Measurements from ENCODE around the gene SMOC1. TPM values are rescaled to one million over a fixed set of nuclear protein-coding genes. Genes with fewer than 3 reads are reported as not detected.

The SMOC1 gene
- total and polyA plus RNA-seq, 2 of the 8 experiments (the other 6 are each of a cell fraction or from before 2014, with no cell fraction given): 1.6 to 2.4 TPM

- Histone ChIP-seq H2AK5ac (ENCODE audit: low read depth, low read length) (no peak overlapping the region), H3K56ac (replicated peaks; ENCODE audit: insufficient read length, low read depth, low read length) (no peak overlapping the region), H3K9me3 (ENCODE audit: insufficient read depth in 2 of 2, low read depth in 1 of 2, low read length in 1 of 2) (peaks cover 12 to 22% of the 10 kb centered on the region in 2 experiments; a peak in 3 of 4 replicates), H3K23ac (ENCODE audit: insufficient read length) (no peak overlapping the region), H2AFZ (ENCODE audit: low read length) (no peak overlapping the region), H3K23me2 (ENCODE audit: low read depth, low read length) (no peaks in the 10 kb centered on the region), H3K18ac (ENCODE audit: extremely low read depth, low read length) (no peak overlapping the region), H2BK5ac (ENCODE audit: low read depth, low read length) (no peak overlapping the region), H3K4me3 (ENCODE audit: extremely low read depth in 1 of 4, insufficient read depth in 2 of 4, low read depth in 3 of 4, low read length in 4 of 4) (no peak overlapping the region), H3K79me2 (ENCODE audit: control insufficient read depth in 1 of 2, insufficient read depth in 2 of 2, low read length in 2 of 2) (no peaks in the 10 kb centered on the region), H2BK120ac (replicated peaks; ENCODE audit: low read depth, low read length) (no peak overlapping the region), H3K9ac (replicated peaks in 1 of 4; ENCODE audit: extremely low read depth in 1 of 4, low read depth in 3 of 4, low read length in 3 of 4) (no peak overlapping the region), H3K36me3 (ENCODE audit: control insufficient read depth in 2 of 4, insufficient read depth in 4 of 4, low read length in 3 of 4) (no peaks in the 10 kb centered on the region), H3K4me2 (ENCODE audit: insufficient read depth in 1 of 2, low read depth in 2 of 2, low read length in 2 of 2) (no peak overlapping the region), H3K27me3 (replicated peaks in 1 of 4; ENCODE audit: control insufficient read depth in 3 of 4, extremely low read depth in 1 of 4, insufficient read depth in 3 of 4, low read length in 3 of 4) (no peaks in the 10 kb centered on the region), H2BK20ac (ENCODE audit: low read length) (no peak overlapping the region), H2BK15ac (ENCODE audit: low read length) (no peak overlapping the region), H2BK12ac (ENCODE audit: low read depth, low read length) (no peak overlapping the region), H4K20me1 (replicated peaks in 1 of 2; ENCODE audit: control insufficient read depth in 1 of 2, insufficient read depth in 2 of 2, low read length in 2 of 2) (no peaks in the 10 kb centered on the region), H4K5ac (ENCODE audit: insufficient read length, low read depth, low read length) (no peak overlapping the region), H3K14ac (ENCODE audit: insufficient read length) (no peak overlapping the region), H3K4me1 (replicated peaks in 1 of 4; ENCODE audit: control insufficient read depth in 3 of 4, insufficient read depth in 4 of 4, low read length in 3 of 4) (no peaks in the 10 kb centered on the region), H3K27ac (ENCODE audit: low read depth, low read length) (no peak overlapping the region), H3K4ac (replicated peaks; ENCODE audit: insufficient read length, low read depth, low read length) (no peak overlapping the region), H3K79me1 (ENCODE audit: low read depth, low read length) (no peaks in the 10 kb centered on the region), H4K8ac (ENCODE audit: extremely low read depth, insufficient read depth, low read length) (no peak overlapping the region), H4K91ac (replicated peaks; ENCODE audit: insufficient read length, low read length) (no peak overlapping the region)
- TF ChIP-seq RXRA (IDR thresholded peaks at IDR 0.05; ENCODE audit: insufficient read depth, low read depth, low read length) (no peak), SP4 (IDR thresholded peaks at IDR 0.05; ENCODE audit: low read length) (no peak), HDAC6 (IDR thresholded peaks at IDR 0.05; ENCODE audit: low read depth, low read length) (no peak), ATF3 (IDR thresholded peaks at IDR 0.05; ENCODE audit: insufficient read depth, low read depth, low read length) (no peak), SP1 (IDR thresholded peaks at IDR 0.05; ENCODE audit: low read depth, low read length) (no peak), PHF8 (conservative IDR thresholded peaks at IDR 0.05; ENCODE audit: low read depth, low read length) (no peak), TCF12 (IDR thresholded peaks at IDR 0.05; ENCODE audit: low read depth, low read length) (no peak), CTCF (IDR thresholded peaks at IDR 0.05; ENCODE audit: control extremely low read depth in 1 of 3, insufficient read depth in 1 of 3, low read depth in 1 of 3, low read length in 3 of 3) (no peak), GTF2F1 (IDR thresholded peaks at IDR 0.05; ENCODE audit: borderline replicate concordance, low read depth, low read length) (no peak), TBP (IDR thresholded peaks at IDR 0.05; ENCODE audit: low read depth, low read length) (no peak), CTBP2 (IDR thresholded peaks at IDR 0.05; ENCODE audit: borderline replicate concordance, insufficient read depth, insufficient read length, low read length) (no peak)
- ChIA-PET CTCF (ENCODE audit: partially characterized antibody) (interaction anchor here (0.6 to 1.6 kb wide), 4 partner anchors 20 to 113 kb away, joined by 3 to 6 read pairs (median 3); no protein-coding TSS in a partner anchor), POLR2A (ENCODE audit: partially characterized antibody) (interaction anchor here (0.6 kb wide), 1 partner anchor 21 kb away, joined by 3 read pairs; no protein-coding TSS in a partner anchor)
- DNase-seq (ENCODE audit: low read depth in 1 of 2, low spot score in 2 of 2): no peak
- WGBS, 2 experiments (ENCODE audit: extremely low coverage in 1 of 2, insufficient coverage in 1 of 2, insufficient read length in 1 of 2, insufficient replicate concordance in 2 of 2, low coverage in 1 of 2, low lambda C conversion rate in 2 of 2, missing lambda C conversion rate in 1 of 2): 100% methylated on average over 1 of the region's 1 CpG; no CpG with 5 or more reads in 1 of the 2 experiments
- no peak for FAIRE-seq
These were observed 21.4 kb downstream of the SMOC1 start for GRCh38 chr14:69900603-69901002.

Measured in H1 (cell line).